Measurements from ENCODE around the gene RAD51B.
"Not testable (repeated sequence)": the region's sequence is repeated elsewhere in the genome, so short reads cannot be mapped to it uniquely, and the experiment has no call there.

Gene RAD51B

DNA sequence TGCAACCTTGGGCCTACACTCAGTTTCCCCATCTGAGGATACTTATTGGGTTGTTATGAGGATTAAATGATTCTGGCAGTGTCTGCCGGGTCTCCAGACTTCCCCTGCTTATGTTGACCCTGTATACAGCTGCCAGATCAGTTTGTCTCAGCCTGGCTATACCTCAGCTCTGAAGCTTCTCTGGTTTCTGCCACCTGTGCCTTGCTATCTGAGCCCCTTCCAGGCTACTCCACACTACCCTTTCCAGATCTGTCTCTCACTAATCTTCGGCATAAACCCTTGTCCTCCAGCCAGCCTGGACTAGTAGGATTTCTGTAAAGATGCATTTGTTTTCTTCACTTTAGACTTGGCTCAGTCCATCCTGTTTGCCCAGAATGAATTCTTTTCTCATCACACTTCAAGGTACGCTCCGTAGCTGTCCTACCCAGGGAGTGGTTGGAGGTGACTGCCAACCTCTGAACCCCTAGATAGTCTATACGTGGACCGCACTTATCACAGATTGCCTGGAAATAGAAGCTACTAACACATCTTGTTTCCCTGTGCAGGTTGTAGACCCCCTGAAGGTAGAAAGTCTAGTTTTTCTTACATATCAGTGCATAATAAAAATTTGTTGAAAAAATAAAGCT is 422.4 kb downstream of the RAD51B start:
- no peak for DNase-seq

DNA sequence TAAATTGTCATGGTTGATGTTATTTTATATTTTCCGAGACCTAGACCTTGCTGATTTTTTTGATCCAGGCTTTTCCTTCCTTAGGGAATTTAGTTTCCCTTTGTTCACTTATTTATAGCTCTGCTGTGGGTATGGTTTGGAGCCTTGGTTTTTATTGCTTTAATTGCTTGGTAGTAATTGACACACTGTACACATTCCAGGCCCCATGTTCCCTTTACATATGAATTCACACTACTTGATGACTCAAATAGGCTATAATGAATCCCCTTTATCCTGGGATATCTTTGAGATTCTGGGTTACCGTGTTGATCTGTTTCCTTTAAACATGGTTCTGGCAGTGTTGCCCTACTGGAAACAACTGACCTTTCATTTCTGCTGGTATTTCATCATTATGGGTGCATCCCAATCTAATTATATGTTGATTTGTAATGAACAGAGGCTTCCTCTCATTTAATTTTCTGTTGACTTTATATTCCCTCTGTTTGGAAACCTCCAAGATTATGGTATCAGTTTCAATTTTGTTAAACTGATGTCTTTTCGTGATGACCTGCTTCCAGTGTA is 424.0 kb downstream of the RAD51B start:
- no peak for DNase-seq

DNA sequence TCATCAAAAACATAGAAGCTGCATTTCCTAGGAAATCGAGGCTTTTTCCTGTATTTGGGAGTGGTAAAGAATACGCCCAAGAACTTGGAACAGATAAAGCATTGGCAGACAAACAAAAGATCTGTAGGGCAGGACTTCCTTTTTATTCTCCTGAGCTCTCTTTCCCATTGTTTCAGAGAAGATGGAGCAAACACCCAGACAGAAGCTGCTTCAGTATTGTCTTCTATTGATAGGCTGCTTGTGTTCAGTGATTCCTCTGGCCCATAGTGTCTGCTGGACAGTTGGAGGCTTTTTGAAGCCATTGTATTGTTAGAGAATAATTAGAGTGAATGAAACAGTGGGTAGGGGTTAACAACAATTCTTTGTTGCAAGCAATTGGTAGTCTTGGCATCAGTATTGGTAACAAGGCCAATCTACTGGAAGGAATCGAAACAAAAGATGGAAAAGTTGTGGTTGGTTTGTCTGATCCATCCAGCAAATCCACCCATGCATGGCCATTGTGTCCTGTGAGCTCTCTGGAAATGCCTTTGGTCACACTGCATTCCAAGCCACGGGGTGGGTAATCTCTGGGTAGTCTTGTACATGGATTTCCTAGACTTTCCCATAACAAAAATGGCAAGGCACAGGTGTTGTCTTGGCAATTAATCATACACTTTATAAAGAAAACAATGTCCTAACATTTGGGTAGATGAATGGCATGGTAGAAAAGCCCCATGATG is 424.8 kb downstream of the RAD51B start:
- no peak for DNase-seq

DNA sequence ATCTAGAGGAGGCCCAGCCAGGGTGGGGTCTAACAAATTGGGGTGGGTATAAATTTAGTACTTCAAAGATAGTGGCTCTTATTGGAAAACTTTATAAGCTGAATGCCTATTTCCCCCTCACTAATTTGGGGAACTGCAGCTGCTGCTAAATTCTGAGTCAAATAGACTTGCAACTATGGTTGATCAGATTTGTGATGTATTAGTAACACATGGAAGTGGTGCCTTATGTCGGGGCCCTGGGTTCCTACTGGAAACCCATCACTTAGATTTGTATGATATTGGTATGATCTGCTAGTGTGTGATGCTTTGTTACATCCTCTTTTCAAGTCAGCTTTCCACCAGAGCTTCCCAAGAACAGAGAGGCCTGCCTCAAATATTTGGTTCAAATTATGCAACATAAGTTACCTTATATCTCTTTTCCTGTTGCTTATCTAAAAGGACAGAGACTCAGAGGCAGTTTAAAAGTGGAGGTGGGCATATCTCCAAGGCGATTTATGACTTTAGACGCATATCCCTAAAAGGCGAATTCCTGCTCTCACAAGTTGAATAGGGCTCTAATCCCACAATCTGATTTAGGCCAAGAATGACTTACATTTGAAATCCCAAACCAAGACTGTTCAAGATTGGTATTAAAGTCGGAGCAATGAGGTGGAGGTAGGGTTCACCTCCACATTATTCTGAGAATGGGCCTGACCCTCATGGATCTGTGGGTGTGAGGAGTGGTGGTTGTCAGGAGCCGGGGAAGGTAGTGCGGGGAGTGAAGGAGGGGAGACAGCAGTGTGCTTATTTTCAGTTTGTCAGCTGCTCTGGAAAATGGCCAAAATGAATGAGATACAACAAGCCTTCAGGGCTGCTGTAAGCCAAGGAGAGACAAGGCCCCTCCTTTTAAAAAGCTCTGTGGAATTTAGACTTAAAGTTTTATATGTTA is 425.8 kb downstream of the RAD51B start:
- DNase-seq: no peak

DNA sequence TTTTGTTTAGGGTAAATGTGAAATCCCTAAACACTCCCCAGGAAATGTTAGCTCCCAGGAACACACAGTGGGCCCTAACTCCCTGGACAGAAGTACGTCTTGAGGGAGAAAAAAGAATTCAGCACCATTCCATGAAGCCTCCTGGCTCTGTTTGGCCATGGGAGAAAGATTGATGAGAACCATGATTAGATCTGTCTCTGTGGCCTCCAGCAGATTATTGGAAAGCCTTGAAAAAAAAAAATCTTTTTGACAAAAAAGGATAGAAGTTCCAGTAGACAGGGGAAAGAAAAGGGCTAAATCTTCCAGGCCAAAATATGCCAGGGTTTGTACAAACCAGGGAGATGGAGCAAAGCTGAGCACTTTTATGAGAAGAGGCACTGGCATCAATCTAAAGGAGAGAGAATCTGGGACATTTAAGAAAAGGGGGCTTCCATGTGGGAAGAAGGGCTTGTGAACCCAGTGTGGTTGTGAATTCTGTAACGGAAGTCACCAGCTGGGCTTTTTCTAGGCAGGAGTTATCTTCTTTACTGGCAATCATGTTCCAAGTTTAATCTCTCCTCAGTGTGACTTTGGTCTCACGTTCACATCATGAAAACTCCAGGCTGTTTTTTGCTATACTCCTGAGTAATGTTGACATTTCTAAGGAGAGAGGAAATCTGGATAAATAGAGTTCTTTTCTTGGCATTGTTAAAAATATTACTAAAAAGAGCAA is 426.7 kb downstream of the RAD51B start:
- no peak for DNase-seq

DNA sequence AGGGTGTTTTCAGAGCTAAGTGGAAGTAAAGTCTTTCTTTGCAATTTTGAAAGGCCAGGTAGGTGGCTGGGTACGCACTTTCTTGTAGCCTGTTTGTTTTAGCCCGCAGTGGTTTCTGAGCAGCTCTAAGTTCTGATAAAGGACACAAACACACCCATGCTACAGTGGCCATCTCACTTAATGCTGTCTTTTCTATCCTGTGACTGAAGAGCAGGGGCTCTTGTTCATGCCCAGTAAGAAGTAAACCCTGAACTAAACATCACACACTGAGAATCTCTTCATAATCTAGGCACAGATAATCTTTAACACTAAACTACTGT is 427.2 kb downstream of the RAD51B start:
- no peak for DNase-seq

DNA sequence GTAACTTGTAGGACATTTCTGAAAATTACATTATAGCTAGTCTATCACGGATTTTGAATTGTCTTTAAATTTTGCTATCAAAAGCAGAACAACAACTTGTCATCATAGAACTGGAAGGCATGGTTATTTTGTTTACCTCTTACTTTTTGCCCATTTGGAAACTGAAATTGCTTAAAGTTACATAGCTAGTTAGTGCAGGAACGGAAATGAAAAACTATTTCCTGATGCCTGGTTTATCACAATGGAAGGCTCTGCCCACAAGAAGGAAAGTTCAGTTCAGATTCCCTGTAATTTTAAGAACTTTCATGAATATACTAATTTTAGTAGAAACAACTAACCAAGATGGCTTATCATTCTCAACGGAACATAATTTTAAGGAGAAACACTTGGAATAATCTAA is 427.7 kb downstream of the RAD51B start:
- DNase-seq: no peak

DNA sequence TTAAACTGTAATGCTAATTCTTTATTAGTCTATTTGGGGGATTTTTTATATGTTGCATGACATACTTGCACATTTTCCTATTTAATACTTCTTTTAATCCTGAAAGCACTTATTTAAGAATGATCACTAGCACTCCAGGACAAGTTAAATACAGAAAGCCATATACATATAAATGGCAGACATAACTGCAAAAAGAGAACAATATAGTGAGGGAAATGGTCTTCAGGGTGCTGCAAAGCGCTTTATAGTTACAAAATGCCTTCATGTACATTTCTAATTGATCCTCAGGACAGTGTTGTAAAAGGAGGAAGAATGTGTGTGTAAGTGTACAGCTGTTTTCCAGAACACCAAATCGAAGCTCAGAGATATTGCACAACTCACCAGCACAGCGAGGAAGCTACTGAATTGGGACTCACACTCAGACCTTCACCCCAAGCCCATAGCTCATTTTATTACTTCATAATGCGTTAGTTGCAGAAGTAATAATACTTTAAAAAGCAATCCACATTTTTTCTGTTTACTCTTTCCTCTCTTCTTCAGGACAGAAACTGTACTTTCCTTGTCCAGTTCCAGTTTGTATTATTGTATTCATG is 428.2 kb downstream of the RAD51B start:
- no peak for DNase-seq

DNA sequence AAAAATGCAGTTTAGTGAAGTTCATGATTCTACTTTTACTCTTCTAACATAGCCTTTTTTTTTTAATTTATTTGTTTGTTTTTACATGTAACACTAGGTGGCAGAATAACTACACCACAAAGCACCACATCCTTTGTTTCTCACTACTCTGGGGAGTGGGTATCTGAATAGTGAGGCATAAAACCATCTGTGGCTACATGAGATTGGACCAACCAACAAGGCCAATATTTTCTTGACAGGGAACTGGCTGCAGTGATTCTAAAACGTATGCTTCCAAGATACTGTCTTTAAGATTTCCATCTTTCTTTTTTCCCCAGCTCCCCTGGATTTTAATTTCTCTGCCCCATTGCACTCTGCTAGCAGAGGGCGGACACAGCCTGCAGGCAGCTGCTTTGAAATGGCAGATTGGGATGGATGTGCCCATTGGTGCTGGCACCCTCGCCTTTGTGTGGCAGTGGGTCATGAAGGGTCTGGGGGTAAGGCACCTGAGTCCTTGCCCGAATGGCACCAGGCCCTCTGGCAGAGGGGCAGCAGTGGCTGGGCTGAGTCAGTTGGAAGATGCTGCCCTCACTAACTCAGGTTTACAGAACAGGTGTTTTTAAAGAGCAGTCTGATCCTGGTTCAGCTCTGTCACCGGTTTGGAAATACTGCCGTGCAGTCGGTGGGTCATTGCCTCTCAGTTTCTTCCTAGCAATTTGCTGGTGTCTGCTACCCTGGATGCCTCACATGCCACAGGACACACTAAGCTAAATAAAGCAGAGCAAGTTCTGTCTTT is 429.1 kb downstream of the RAD51B start:
- DNase-seq: peak; percentile 28

DNA sequence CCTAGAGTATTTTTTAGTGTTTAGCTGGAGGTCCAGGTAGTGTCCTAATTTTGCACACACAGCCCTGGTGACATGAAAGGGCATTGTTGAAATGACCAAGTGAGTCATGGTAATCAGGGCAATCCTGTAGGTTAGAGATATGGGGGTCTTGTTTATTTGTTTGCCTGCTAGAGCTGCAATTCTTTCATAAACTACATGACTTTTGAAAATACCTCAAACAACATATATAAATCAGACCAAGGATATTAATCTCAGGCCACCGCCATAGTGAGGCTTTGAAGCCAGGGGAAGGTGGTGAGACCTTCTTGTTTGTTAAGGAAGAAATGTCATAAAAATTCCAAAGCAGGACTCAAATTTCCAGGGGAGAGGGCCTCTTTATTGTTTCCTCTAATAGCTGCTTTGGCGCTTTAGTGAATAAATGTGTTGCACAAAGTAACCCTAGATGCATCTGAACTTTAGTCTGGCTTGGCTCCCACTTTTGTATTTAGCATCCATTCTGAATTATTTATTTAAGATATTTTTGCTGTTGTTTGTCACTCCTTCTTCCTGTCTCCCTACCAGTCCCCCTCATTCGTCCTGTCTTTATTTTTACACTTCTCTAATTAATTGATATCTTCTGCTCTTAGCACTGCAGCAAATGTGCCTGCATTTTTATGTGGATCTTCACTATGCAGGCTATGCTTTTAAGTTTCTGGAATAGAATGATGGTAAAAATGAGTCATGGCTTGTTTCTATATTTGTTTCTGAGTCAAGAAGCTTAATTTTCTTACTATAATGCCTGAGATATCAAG is 430.3 kb downstream of the RAD51B start:
- DNase-seq: no peak

DNA sequence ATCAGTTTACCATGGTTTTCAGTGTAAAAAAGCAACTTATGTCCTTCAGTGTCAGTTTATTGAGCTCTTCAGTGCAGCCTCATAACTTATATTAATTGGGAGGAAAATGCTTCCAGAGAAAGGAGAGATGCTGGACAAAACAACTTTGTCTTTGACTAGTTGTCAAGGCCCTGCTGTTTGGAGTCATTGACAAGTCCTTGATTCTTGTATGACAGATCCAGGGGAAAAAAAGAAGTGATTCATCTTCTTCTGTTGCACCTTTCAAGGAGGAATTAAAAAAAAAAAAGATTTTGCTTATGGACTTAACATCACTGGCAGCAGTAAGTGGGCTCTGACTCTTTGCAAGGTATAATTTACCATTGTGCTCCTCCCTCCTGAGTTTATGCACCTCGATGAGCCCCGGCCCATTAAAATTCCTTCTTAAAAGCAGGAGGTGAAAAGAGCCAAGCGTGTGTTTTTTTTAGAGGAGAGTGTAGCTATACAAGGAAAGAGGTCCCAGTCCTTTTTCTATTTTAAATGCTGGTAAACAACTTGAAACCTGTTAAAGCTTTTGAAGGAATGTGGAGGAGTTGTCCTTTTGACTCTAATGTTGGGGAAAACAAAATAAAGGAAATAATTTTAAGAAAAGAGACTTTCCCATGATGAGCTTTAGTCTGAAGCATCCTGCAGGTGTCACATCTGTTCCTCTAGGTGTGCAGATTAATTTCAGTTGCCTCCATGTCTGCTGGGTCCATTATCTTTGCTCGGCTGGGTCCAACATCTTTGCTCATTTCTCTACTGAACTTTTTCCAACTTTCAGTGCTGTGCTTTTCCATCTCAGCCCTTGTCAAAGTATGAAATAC is 431.6 kb downstream of the RAD51B start:
- DNase-seq: no peak

DNA sequence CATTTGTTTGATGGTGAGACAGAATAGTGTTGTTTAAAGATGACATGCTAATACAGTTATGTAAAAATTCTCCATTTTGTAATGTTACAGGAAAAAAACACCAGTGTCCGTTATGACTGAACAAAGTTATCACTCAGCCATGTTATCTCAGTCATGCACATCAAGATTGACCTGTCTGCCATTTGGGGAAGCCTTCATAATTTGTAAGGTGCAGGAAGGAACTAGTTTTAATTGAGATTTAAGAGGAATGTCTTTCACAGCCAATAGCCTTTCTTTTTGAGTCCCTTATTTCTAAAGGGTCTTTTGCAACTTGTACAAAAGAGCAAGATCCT is 432.2 kb downstream of the RAD51B start:
- DNase-seq: no peak

DNA sequence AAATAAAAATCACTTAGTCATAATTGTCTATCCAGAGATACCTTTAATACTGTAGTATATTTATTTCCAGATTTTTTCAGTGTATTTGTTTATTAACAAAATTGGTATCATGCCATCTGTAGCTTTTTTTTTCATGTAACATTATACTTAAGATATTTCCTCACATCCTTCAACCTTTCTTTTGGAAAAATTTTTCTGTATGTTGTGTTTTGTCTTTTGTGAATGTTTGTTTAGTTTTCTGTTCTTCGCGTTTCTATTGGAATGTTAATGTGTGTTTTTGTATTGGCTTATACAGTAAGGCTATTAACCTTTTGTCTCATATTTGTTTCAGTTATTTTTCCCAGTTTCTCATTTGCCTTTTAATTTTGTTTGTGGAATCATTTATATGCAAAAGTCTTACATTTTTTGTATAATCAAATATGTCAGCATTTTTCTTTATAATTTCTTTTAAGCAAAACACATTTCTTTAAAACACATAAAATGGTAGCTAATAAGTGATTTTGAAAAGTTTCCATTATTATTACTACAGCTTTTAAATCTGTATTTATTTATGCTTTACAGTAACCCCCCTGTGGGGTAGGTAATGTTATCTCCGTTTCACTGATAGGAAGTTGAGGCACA is 433.7 kb downstream of the RAD51B start:
- DNase-seq: no peak

DNA sequence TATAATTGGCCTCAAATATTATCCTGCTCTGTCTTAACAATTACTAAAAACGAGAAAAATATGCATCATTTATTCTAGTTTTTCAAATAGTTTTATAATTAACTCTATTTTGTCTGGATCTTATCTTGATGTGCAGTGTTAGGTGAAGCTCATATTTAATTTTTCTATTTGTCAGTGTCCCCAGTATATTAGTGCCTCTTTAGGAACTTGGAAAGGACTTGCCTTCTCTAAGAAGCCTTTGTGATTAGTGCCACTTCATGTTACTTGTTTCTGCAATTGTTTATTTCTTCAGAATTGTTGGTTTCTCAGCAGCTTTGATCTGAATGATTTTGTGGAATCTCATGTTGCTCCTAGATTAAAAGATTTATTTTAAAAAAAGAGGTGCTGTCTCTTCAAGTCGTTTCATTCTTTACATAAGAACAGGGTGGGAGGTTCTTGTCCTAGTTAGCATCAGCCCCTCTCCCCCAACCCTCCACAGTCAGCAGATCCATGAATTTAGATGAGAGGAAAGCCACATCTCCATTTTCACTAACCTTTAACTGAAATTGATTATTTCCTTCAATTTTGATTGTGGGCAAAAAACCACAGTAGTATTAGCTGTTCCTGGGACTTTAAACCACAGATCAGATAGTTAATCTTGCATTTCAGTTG is 434.4 kb downstream of the RAD51B start:
- no peak for DNase-seq

DNA sequence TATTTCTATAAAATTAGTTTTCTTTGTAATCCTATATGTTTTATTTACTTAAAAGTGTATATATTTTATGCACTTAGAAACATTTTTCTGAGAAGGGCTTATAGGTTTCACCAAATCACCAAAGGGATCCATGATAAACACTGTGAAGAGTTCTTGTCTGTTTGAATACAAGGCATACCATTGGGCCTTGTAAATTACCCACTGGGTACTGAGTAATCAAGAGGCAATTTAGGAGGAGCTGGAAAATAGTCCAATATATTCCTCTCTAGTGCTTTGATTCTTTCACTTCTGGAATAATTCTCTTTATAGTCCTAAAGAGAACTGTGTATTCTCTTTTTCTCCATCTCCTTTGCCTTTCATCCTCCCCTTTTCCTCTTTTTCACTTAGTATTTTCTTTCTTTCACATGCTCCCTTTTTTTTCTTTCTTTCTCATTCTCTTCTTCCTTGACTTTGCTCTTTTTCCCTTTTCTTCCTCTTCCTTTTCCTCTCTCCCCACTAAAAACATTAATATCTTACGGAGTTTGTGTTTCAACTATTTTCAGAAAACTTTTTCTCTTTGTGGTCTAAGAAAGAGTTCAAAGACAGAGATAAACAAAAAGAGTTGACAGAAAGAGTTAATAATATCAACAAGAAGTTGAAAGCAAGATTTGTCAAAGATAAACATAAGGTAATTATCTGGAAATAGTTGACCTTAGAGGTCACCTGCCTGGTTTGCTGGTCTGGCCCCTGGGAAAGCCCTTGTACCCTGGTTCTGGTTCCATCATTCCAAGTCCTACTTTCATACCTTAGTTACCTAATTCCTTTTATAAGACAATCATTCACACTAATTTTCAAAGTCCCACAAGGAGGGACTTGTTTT is 435.3 kb downstream of the RAD51B start:
- DNase-seq: no peak

DNA sequence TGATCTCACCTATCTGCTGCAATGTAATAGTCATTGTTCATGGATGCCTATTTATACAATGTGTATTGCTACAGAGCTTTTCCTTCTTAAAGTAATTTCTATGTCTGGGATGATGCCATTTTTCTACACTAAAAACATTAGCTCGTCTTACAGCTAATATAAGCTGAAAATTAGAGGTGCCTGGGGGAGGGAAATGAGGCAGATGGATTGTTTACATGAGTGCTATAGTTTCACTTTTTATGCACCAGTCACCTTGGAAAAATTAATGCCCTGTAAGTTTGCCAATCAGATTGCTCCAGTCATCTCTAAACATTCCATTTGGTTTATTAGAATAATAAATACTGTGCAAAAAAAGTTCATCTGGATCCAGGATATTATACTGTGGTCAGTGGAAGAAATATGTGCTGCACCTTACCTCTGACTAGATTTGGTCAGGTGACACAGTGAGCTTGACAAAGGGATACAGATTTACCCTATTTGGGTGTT is 436.2 kb downstream of the RAD51B start:
- no peak for DNase-seq

DNA sequence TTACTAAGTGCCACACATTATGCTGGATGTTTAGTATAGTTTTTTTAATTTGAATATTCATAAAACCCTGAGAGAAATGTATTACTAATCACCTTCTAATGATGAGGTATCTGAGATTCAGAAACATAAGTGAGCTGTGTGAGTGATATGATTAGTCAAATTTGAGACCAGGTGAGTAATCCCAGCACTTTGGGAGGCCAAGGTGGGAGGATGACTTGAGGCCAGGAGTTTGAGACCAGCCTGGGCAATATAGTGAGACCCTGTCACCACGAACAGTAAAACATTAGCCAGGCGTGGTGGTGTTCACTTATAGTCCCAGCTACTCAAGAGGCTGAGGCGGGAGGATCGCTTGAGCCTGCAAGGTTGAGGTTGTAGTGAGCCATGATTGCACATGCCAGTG is 438.4 kb downstream of the RAD51B start:
- DNase-seq: no peak

DNA sequence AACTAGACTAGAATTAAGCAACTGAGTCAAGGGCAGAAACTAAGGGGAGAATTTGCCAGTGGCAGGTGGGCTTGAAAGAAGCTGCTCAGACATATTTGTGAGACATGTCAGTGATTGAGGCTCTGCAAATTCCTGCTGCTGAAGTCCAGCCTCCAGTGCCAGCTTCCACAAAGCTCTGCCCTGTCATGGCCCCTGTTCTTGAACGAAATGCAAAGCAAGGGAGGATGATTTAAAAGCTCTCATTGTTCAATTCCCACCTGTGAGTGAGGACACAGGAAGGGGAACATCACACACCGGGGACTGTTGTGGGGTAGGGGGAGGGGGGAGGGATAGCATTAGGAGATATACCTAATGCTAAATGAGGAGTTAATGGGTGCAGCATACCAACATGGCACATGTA is 439.4 kb downstream of the RAD51B start:
- DNase-seq: not testable (repeated sequence)
